H1 (cell line): ENCODE measurements around the gene CD68. TPM values are rescaled to one million over a fixed set of nuclear protein-coding genes. Genes with fewer than 3 reads are reported as not detected.

ENCODE experiments used
- CTCF ChIA-PET: fragments of 300-600 bp; sonication (Branson Sonifier 250); formaldehyde crosslinking; loops from one replicate; lab custom pipeline; 2021; ENCODE audit not compliant: partially characterized antibody; lab: Charles Lee
- POLR2A ChIA-PET: fragments of 300-600 bp; sonication (Branson Sonifier 250); formaldehyde crosslinking; loops from one replicate; lab custom pipeline; 2021; ENCODE audit warnings: inconsistent platforms; ENCODE audit not compliant: partially characterized antibody; lab: Charles Lee
- DNase-seq, 2 experiments: peaks; one replicate each; pipeline versions ENCODE4 v3.0.0 to v3.0.0-alpha.2; 2010 to 2022; ENCODE audit warnings: low spot score in 2 of 2, low read depth in 1 of 2, mixed read lengths in 1 of 2
- FAIRE-seq: peaks from 2 replicates; lab custom pipeline; 2011; peaks lifted over from hg19 to GRCh38; lab: Jason Lieb, UNC
- H2AFZ ChIP-seq: 2 replicates; pipeline ENCODE4 v1.8.1; 2012; ENCODE audit warnings: low read length, inconsistent platforms
- H2AK5ac ChIP-seq: 2 replicates; pipeline ENCODE4 v1.6.1; 2013; ENCODE audit warnings: low read depth, low read length
- H2BK120ac ChIP-seq: replicated peaks from 2 replicates; pipeline ENCODE3; 2013; ENCODE audit warnings: low read depth, low read length, inconsistent platforms
- H2BK12ac ChIP-seq: 2 replicates; pipeline ENCODE4 v1.6.1; 2013; ENCODE audit warnings: low read depth, low read length
- H2BK15ac ChIP-seq: 2 replicates; pipeline ENCODE4 v1.6.1; 2013; ENCODE audit warnings: low read length
- H2BK20ac ChIP-seq: 2 replicates; pipeline ENCODE4 v1.6.1; 2013; ENCODE audit warnings: low read length
- H2BK5ac ChIP-seq: 2 replicates; pipeline ENCODE4 v1.6.1; 2013; ENCODE audit warnings: low read depth, low read length
- H3K14ac ChIP-seq: 2 replicates; pipeline ENCODE4 v1.6.1; 2013; ENCODE audit warnings: inconsistent platforms; ENCODE audit not compliant: insufficient read length
- H3K18ac ChIP-seq: 2 replicates; pipeline ENCODE4 v1.6.1; 2013; ENCODE audit warnings: low read length; ENCODE audit errors: extremely low read depth
- H3K23ac ChIP-seq: 2 replicates; pipeline ENCODE4 v1.6.1; 2013; ENCODE audit warnings: inconsistent platforms; ENCODE audit not compliant: insufficient read length
- H3K23me2 ChIP-seq: 2 replicates; pipeline ENCODE4 v1.6.1; 2013; ENCODE audit warnings: low read depth, low read length
- H3K27ac ChIP-seq: 2 replicates; pipeline ENCODE4 v1.6.1; 2011; ENCODE audit warnings: low read depth, low read length, inconsistent platforms
- H3K27me3 ChIP-seq, 4 experiments: replicated peaks in 1 of 4; 1 replicate in 1 of 4; 2 replicates in 3 of 4; pipeline versions ENCODE4 v1.6.1 to v1.8.1; 2011 to 2013; ENCODE audit warnings: low read length in 3 of 4, mild to moderate bottlenecking in 3 of 4, inconsistent platforms in 2 of 4, mixed read lengths in 2 of 4, moderate library complexity in 1 of 4; ENCODE audit not compliant: control insufficient read depth in 3 of 4, insufficient read depth in 3 of 4; ENCODE audit errors: extremely low read depth in 1 of 4
- H3K36me3 ChIP-seq, 4 experiments: 2 replicates each; pipeline versions ENCODE4 v1.6.1 to v1.8.1; 2011 to 2013; ENCODE audit warnings: mild to moderate bottlenecking in 4 of 4, low read length in 3 of 4, moderate library complexity in 2 of 4, control low read depth in 1 of 4, inconsistent platforms in 1 of 4; ENCODE audit not compliant: insufficient read depth in 4 of 4, control insufficient read depth in 2 of 4
- H3K4ac ChIP-seq: replicated peaks from 2 replicates; pipeline ENCODE3; 2013; ENCODE audit warnings: low read length, low read depth, mixed read lengths, inconsistent platforms; ENCODE audit not compliant: insufficient read length
- H3K4me1 ChIP-seq, 4 experiments: replicated peaks in 1 of 4; 1 replicate in 1 of 4; 2 replicates in 3 of 4; pipeline versions ENCODE4 v1.6.1 to v1.8.1; 2011 to 2013; ENCODE audit warnings: low read length in 3 of 4, inconsistent platforms in 2 of 4, mixed read lengths in 1 of 4; ENCODE audit not compliant: insufficient read depth in 4 of 4, control insufficient read depth in 3 of 4
- H3K4me2 ChIP-seq, 2 experiments: 2 replicates each; pipeline versions ENCODE4 v1.6.1 to v1.8.1; 2011 to 2013; ENCODE audit warnings: low read depth in 2 of 2, low read length in 2 of 2, control low read depth in 1 of 2, inconsistent platforms in 1 of 2, mild to moderate bottlenecking in 1 of 2; ENCODE audit not compliant: insufficient read depth in 1 of 2
- H3K4me3 ChIP-seq, 4 experiments: fragments of 200-600, 300-600 bp in 1 of 4; sonication (generic), shearing (Covaris generic), sonication (Bioruptor Twin) in 1 of 4; 2 replicates each; pipeline versions ENCODE4 v1.5.1 to v1.8.1; 2011 to 2016; ENCODE audit warnings: low read length in 4 of 4, low read depth in 3 of 4, control low read depth in 2 of 4, inconsistent platforms in 2 of 4, mild to moderate bottlenecking in 2 of 4, mixed read lengths in 1 of 4, moderate library complexity in 1 of 4; ENCODE audit not compliant: insufficient read depth in 2 of 4; ENCODE audit errors: extremely low read depth in 1 of 4
- H3K56ac ChIP-seq: replicated peaks from 2 replicates; pipeline ENCODE3; 2013; ENCODE audit warnings: low read depth, mild to moderate bottlenecking, mixed read lengths, low read length, inconsistent platforms; ENCODE audit not compliant: insufficient read length
- H3K79me1 ChIP-seq: 2 replicates; pipeline ENCODE4 v1.6.1; 2013; ENCODE audit warnings: low read depth, low read length, control low read depth
- H3K79me2 ChIP-seq, 2 experiments: 2 replicates each; pipeline versions ENCODE4 v1.6.1 to v1.8.1; 2012 to 2013; ENCODE audit warnings: low read length in 2 of 2, mild to moderate bottlenecking in 2 of 2, inconsistent platforms in 1 of 2; ENCODE audit not compliant: insufficient read depth in 2 of 2, control insufficient read depth in 1 of 2
- H3K9ac ChIP-seq, 4 experiments: replicated peaks in 1 of 4; 1 replicate in 1 of 4; 2 replicates in 3 of 4; pipeline versions ENCODE4 v1.6.1 to v1.8.1; 2011 to 2013; ENCODE audit warnings: low read depth in 3 of 4, low read length in 3 of 4, control low read depth in 2 of 4, mild to moderate bottlenecking in 2 of 4, moderate library complexity in 2 of 4, inconsistent platforms in 1 of 4; ENCODE audit errors: extremely low read depth in 1 of 4
- H3K9me3 ChIP-seq, 2 experiments: 2 replicates each; pipeline versions ENCODE4 v1.6.1 to v1.8.1; 2012 to 2013; ENCODE audit warnings: mild to moderate bottlenecking in 2 of 2, moderate library complexity in 2 of 2, control low read depth in 1 of 2, inconsistent platforms in 1 of 2, low read depth in 1 of 2, low read length in 1 of 2, mixed read lengths in 1 of 2; ENCODE audit not compliant: insufficient read depth in 2 of 2
- H4K20me1 ChIP-seq, 2 experiments: replicated peaks in 1 of 2; 2 replicates each; pipeline versions ENCODE3 to v1.8.1; 2011 to 2013; ENCODE audit warnings: inconsistent platforms in 2 of 2, low read length in 2 of 2, mild to moderate bottlenecking in 1 of 2; ENCODE audit not compliant: insufficient read depth in 2 of 2, control insufficient read depth in 1 of 2
- H4K5ac ChIP-seq: 2 replicates; pipeline ENCODE4 v1.6.1; 2013; ENCODE audit warnings: low read length, low read depth, mixed read lengths, inconsistent platforms; ENCODE audit not compliant: insufficient read length
- H4K8ac ChIP-seq: 2 replicates; pipeline ENCODE4 v1.8.0; 2013; ENCODE audit warnings: mild to moderate bottlenecking, moderate library complexity, low read length, inconsistent platforms; ENCODE audit not compliant: insufficient read depth; ENCODE audit errors: extremely low read depth
- H4K91ac ChIP-seq: replicated peaks from 2 replicates; pipeline ENCODE3; 2013; ENCODE audit warnings: low read length, mixed read lengths, inconsistent platforms; ENCODE audit not compliant: insufficient read length
- MAFK ChIP-seq: IDR thresholded peaks from 2 replicates; pipeline ENCODE4 v1.6.1; 2012; ENCODE audit warnings: low read depth, mild to moderate bottlenecking, improper control_type of control experiment, low read length
- RAD21 ChIP-seq, 2 experiments: IDR thresholded peaks in 1 of 2; conservative IDR thresholded peaks in 1 of 2; 2 replicates each; pipeline ENCODE4 v1.6.1; 2011; ENCODE audit warnings: low read depth in 2 of 2, low read length in 2 of 2, improper control_type of control experiment in 1 of 2, inconsistent platforms in 1 of 2, mild to moderate bottlenecking in 1 of 2, moderate library complexity in 1 of 2
- TEAD4 ChIP-seq: IDR thresholded peaks from 2 replicates; pipeline ENCODE4 v1.6.1; 2012; ENCODE audit warnings: low read depth, low read length, inconsistent platforms, mixed read lengths
- USF2 ChIP-seq: IDR thresholded peaks from 2 replicates; pipeline ENCODE4 v1.6.1; 2011; ENCODE audit warnings: low read length, improper control_type of control experiment
- WGBS, 2 experiments: shearing (Covaris generic) in 1 of 2; methylation state at CpG; one replicate each; pipeline versions ENCODE4 v1.1.6 to v1.1.7; 2013 to 2015; ENCODE audit warnings: low lambda C conversion rate in 2 of 2, mixed read lengths in 2 of 2, inconsistent platforms in 1 of 2, low coverage in 1 of 2, missing lambda C conversion rate in 1 of 2; ENCODE audit not compliant: insufficient replicate concordance in 2 of 2, insufficient coverage in 1 of 2, insufficient read length in 1 of 2; ENCODE audit errors: extremely low coverage in 1 of 2, missing lambda C conversion rate in 1 of 2; 5-methylcytosine and 5-hydroxymethylcytosine counted together
- polyA plus RNA-seq, 7 experiments: library from polyadenylated mRNA; depleted of rRNA in 3 of 7; stranded (reverse) in 5 of 7; unstranded in 2 of 7; fragments of >200 nt in 5 of 7; fragments of 200-250 nt in 2 of 7; gene quantifications; 1 replicate in 5 of 7; 2 replicates in 1 of 7; 4 replicates in 1 of 7; pipeline versions ENCODE4 v1.2.1 to v1.2.3, GENCODE V29; 2011 to 2013; ENCODE audit warnings: missing spikeins in 2 of 7, mixed read lengths in 2 of 7
- total RNA-seq: library from RNA; stranded (reverse); fragmentation: NEBNext Ultra II Directional; extraction: Animal tissue kit (Norgen Biotek cat#: 25700); gene quantifications from 2 replicates; pipeline ENCODE4 v1.2.1, GENCODE V29; 2021

CD68 gene
- total and polyA plus RNA-seq, 2 of the 8 experiments (the other 6 are each of a cell fraction or from before 2014, with no cell fraction given), result 0.18 TPM; not detected in 1

GRCh38 chr17:7538891-7539545 lies 40.4 kb upstream of the CD68 start:
- no peak overlapping the region for H2BK120ac ChIP-seq
- H3K79me1 ChIP-seq, result no peaks in the 10 kb centered on the region
- H2BK15ac ChIP-seq, result no peak overlapping the region
- H2BK12ac ChIP-seq, result no peak overlapping the region
- no peak overlapping the region for H3K56ac ChIP-seq
- TF ChIP-seq RAD21 (IDR thresholded peaks at IDR 0.05 in 1 of 2, conservative IDR thresholded peaks at IDR 0.05 in 1 of 2; ENCODE audit: low read depth in 2 of 2, low read length in 2 of 2), result no peak
- no peak for TF ChIP-seq USF2
- no peak for TF ChIP-seq MAFK
- no peak for TF ChIP-seq TEAD4
- POLR2A ChIA-PET, result interaction anchor here (0.6 to 1.3 kb wide), 3 partner anchors 9 to 48 kb away, joined by 3 to 4 read pairs (median 3); partner anchors contain the start of gene TNFSF12
- H3K9me3 ChIP-seq, result peaks cover 0 to 4% of the 10 kb centered on the region in 2 experiments; a peak in 1 of 4 replicates
- WGBS, 2 experiments, result 76% methylated on average over 11 of the region's 11 CpGs; no CpG with 5 or more reads in 1 of the 2 experiments
- no peak overlapping the region for H3K9ac ChIP-seq
- H3K4me3 ChIP-seq, result no peak overlapping the region
- H2AFZ ChIP-seq, result no peak overlapping the region
- no peaks in the 10 kb centered on the region for H3K4me1 ChIP-seq
- H2AK5ac ChIP-seq, result no peak overlapping the region
- H4K5ac ChIP-seq, result no peak overlapping the region
- no peaks in the 10 kb centered on the region for H3K36me3 ChIP-seq
- CTCF ChIA-PET, result interaction anchor here (1.2 to 3.8 kb wide), 4 partner anchors 16 to 25 kb away, joined by 3 to 14 read pairs (median 5); no protein-coding TSS in a partner anchor
- no peak overlapping the region for H4K8ac ChIP-seq
- DNase-seq (no peak), FAIRE-seq (no peak)
- no peak overlapping the region for H3K18ac ChIP-seq
- H3K4me2 ChIP-seq, result no peak overlapping the region
- no peak overlapping the region for H4K91ac ChIP-seq
- H3K23ac ChIP-seq, result no peak overlapping the region
- H3K23me2 ChIP-seq, result no peaks in the 10 kb centered on the region
- no peaks in the 10 kb centered on the region for H4K20me1 ChIP-seq
- H3K27me3 ChIP-seq, result no peaks in the 10 kb centered on the region; a peak in 1 of 7 replicates
- no peak overlapping the region for H2BK5ac ChIP-seq
- H3K14ac ChIP-seq, result no peak overlapping the region
- H3K4ac ChIP-seq, result no peak overlapping the region
- H2BK20ac ChIP-seq, result no peak overlapping the region
- no peak overlapping the region for H3K27ac ChIP-seq
- H3K79me2 ChIP-seq, result no peaks in the 10 kb centered on the region
